ENCODE measurements around the gene SLC2A9. TPM values are rescaled to one million over a fixed set of nuclear protein-coding genes. Genes with fewer than 3 reads are reported as not detected.

SLC2A9 gene
- 10 to 100 TPM in 1 of 4 donors, 1 to 10 TPM in 2, under 1 TPM in 1; 0.46 to 10.1 (median 3.1) TPM for total RNA-seq

GRCh38 chr4:10020871-10021652 lies at the start of gene SLC2A9:
TSS of gene SLC2A9 (minus strand) at chr4:10021497. CDS start at chr4:10021429, 68 bp downstream.
- 43 to 46% methylated on average over 12 to 15 of the region's 17 CpGs for WGBS, 2 donors
- H3K4me3 ChIP-seq (ENCODE audit: low read depth, poor library complexity, severe bottlenecking) = no peak within 1 kb of the TSS
- TF ChIP-seq POLR2A (IDR thresholded peaks at IDR 0.05) (no peak), CTCF (IDR thresholded peaks at IDR 0.05) (no peak)
- DNase-seq (ENCODE audit: low spot score in 2 of 2) = peak in 1 of 2 donors; percentile 89
- intact Hi-C loops (cut with DNase I; ENCODE audit: low total_unique reads) = no loop called here

- intact Hi-C loops (cut with DNase I; ENCODE audit: low total_unique reads) = no loop called here
- WGBS, 2 donors = 91% methylated on average over 12 of the region's 12 CpGs
- no peak for TF ChIP-seq POLR2A (IDR thresholded peaks at IDR 0.05)
- no peak for TF ChIP-seq CTCF (IDR thresholded peaks at IDR 0.05)
- H3K4me3 ChIP-seq (ENCODE audit: low read depth, poor library complexity, severe bottlenecking) = no peak overlapping the region
- peak in 1 of 2 donors; percentile 42 for DNase-seq (ENCODE audit: low spot score in 2 of 2)
Measured at GRCh38 chr4:10069075-10069642, 47.9 kb upstream of the SLC2A9 start.

- intact Hi-C loops (cut with DNase I; ENCODE audit: low total_unique reads) = no loop called here
- TF ChIP-seq CTCF (IDR thresholded peaks at IDR 0.05) = no peak
- DNase-seq (ENCODE audit: low spot score in 2 of 2) = peak in 1 of 2 donors; percentile 58
- H3K4me3 ChIP-seq (ENCODE audit: low read depth, poor library complexity, severe bottlenecking) = no peak overlapping the region
- 88 to 92% methylated on average over 15 of the region's 15 CpGs for WGBS, 2 donors
Measured at GRCh38 chr4:10066670-10067651, 45.7 kb upstream of the SLC2A9 start.

GRCh38 chr4:10066206-10066605 lies 44.9 kb upstream of the SLC2A9 start:
- WGBS, 2 donors = 45 to 81% methylated on average over 2 of the region's 2 CpGs
- DNase-seq (ENCODE audit: low spot score in 2 of 2) = no peak
- intact Hi-C loops (cut with DNase I; ENCODE audit: low total_unique reads) = no loop called here
- H3K4me3 ChIP-seq (ENCODE audit: low read depth, poor library complexity, severe bottlenecking) = no peak overlapping the region
- TF ChIP-seq POLR2A (IDR thresholded peaks at IDR 0.05) (no peak), CTCF (IDR thresholded peaks at IDR 0.05) (no peak)

GRCh38 chr4:10063544-10064300 lies 42.4 kb upstream of the SLC2A9 start:
- 37 to 39% methylated on average over 8 to 9 of the region's 9 CpGs for WGBS, 2 donors
- TF ChIP-seq POLR2A (IDR thresholded peaks at IDR 0.05) (no peak), CTCF (IDR thresholded peaks at IDR 0.05) (no peak)
- no peak overlapping the region for H3K4me3 ChIP-seq (ENCODE audit: low read depth, poor library complexity, severe bottlenecking)
- intact Hi-C loops (cut with DNase I; ENCODE audit: low total_unique reads) = no loop called here
- DNase-seq (ENCODE audit: low spot score in 2 of 2) = peak; percentile 61 to 87
